ENCODE measurements around the gene PPP2R5C. TPM values are rescaled to one million over a fixed set of nuclear protein-coding genes. Genes with fewer than 3 reads are reported as not detected.

Gene PPP2R5C
- total and polyA plus RNA-seq, 2 of the 8 experiments (the other 6 are each of a cell fraction or from before 2014, with no cell fraction given) = 49.6 to 95.9 TPM

- no peak for TF ChIP-seq CHD7 (IDR thresholded peaks at IDR 0.05; ENCODE audit: insufficient replicate concordance, low read length)
- TF ChIP-seq KDM1A (IDR thresholded peaks at IDR 0.05; ENCODE audit: borderline replicate concordance, low read length) = no peak
- no peak for TF ChIP-seq POLR2AphosphoS5 (IDR thresholded peaks at IDR 0.05; ENCODE audit: low read depth, low read length)
- no peak for TF ChIP-seq E2F6 (IDR thresholded peaks at IDR 0.05)
- no peak for TF ChIP-seq RXRA (IDR thresholded peaks at IDR 0.05; ENCODE audit: insufficient read depth, low read depth, low read length)
- TF ChIP-seq CBX8 (IDR thresholded peaks at IDR 0.05; ENCODE audit: borderline replicate concordance, low read depth, low read length) = no peak
- TF ChIP-seq BRCA1 (IDR thresholded peaks at IDR 0.05; ENCODE audit: low read depth, low read length) = no peak
- no peak for TF ChIP-seq SRF (IDR thresholded peaks at IDR 0.05; ENCODE audit: low read depth, low read length)
- TF ChIP-seq MAFK (IDR thresholded peaks at IDR 0.05; ENCODE audit: low read depth, low read length) = no peak
Measured at GRCh38 chr14:101758913-101759593, 2.5 kb upstream of the PPP2R5C start (continued).
